Measurements from ENCODE around the gene NUP160.
"Not testable (repeated sequence)": the region's sequence is repeated elsewhere in the genome, so short reads cannot be mapped to it uniquely, and the experiment has no call there.

NUP160 gene

GRCh38 chr11:47860536-47860935, 12.4 kb upstream of the NUP160 start:
- no peak for DNase-seq

- no peak for DNase-seq
Observed at GRCh38 chr11:47857892-47858543, 9.9 kb upstream of the NUP160 start.

GRCh38 chr11:47857485-47857884, 9.3 kb upstream of the NUP160 start:
- no peak for DNase-seq

GRCh38 chr11:47856186-47856585, 8.0 kb upstream of the NUP160 start:
- DNase-seq = no peak

- no peak for DNase-seq
Observed at GRCh38 chr11:47854667-47855066, 6.5 kb upstream of the NUP160 start.

GRCh38 chr11:47852053-47852452, 3.9 kb upstream of the NUP160 start:
- no peak for DNase-seq

GRCh38 chr11:47850337-47850736, 2.2 kb upstream of the NUP160 start:
- no peak for DNase-seq

- DNase-seq = no peak
Observed at GRCh38 chr11:47848700-47849155, 578 bp upstream of the NUP160 start.

GRCh38 chr11:47847537-47847891, 636 bp downstream of the NUP160 start:
- DNase-seq = no peak

GRCh38 chr11:47846998-47847397, 1.2 kb downstream of the NUP160 start:
- no peak for DNase-seq

- DNase-seq = no peak
Observed at GRCh38 chr11:47843361-47844055, 4.6 kb downstream of the NUP160 start.

GRCh38 chr11:47842749-47843148, 5.4 kb downstream of the NUP160 start:
- no peak for DNase-seq

- DNase-seq = no peak
Observed at GRCh38 chr11:47837929-47838328, 10.2 kb downstream of the NUP160 start.

- DNase-seq = no peak
Observed at GRCh38 chr11:47837292-47837691, 10.9 kb downstream of the NUP160 start.

GRCh38 chr11:47830013-47830412, 18.1 kb downstream of the NUP160 start:
- DNase-seq = not testable (repeated sequence)

GRCh38 chr11:47828284-47828683, 19.9 kb downstream of the NUP160 start:
- DNase-seq = no peak

GRCh38 chr11:47822664-47823063, 25.5 kb downstream of the NUP160 start:
- not testable (repeated sequence) for DNase-seq

- DNase-seq = no peak
Observed at GRCh38 chr11:47819743-47820142, 28.4 kb downstream of the NUP160 start.

- DNase-seq = no peak
Observed at GRCh38 chr11:47800759-47801158, 47.4 kb downstream of the NUP160 start.

GRCh38 chr11:47797633-47798032, 50.5 kb downstream of the NUP160 start:
- no peak for DNase-seq

GRCh38 chr11:47791774-47792430, 56.2 kb downstream of the NUP160 start:
- no peak for DNase-seq

- not testable (repeated sequence) for DNase-seq
Observed at GRCh38 chr11:47790017-47790416, 58.1 kb downstream of the NUP160 start.

GRCh38 chr11:47788181-47788580, 60.0 kb downstream of the NUP160 start:
- DNase-seq = no peak

GRCh38 chr11:47786373-47786772, 61.8 kb downstream of the NUP160 start:
- no peak for DNase-seq
